Endothelial cell of umbilical vein (primary cell): ENCODE results near the gene CAMTA2. TPM values are rescaled to one million over a fixed set of nuclear protein-coding genes. Genes with fewer than 3 reads are reported as not detected.

Experiments
- BruUV-seq: library from RNA; stranded (reverse); fragments of 400-500 nt; replicated peaks from 2 replicates; lab custom pipeline; 2021; lab: Mats Ljungman, UMichigan
- CTCF ChIA-PET: fragments of 300-600, 350-600 bp; sonication (Branson Sonifier 250); formaldehyde crosslinking; loops from one replicate; lab custom pipeline; 2021; ENCODE audit warnings: antibody characterized with exemption, inconsistent platforms; lab: Charles Lee
- POLR2A ChIA-PET: fragments of 300-600, 350-600 bp; sonication (Branson Sonifier 250); formaldehyde crosslinking; loops from one replicate; lab custom pipeline; 2021; ENCODE audit warnings: antibody characterized with exemption, inconsistent platforms; lab: Charles Lee
- DNase-seq: peaks from one replicate; pipeline ENCODE4 v3.0.0-alpha.2; 2011; ENCODE audit warnings: low read depth, low spot score
- FAIRE-seq: peaks from 2 replicates; lab custom pipeline; 2011; peaks lifted over from hg19 to GRCh38; lab: Jason Lieb, UNC
- H2AFZ ChIP-seq: 2 replicates; pipeline ENCODE4 v1.6.0; 2012; ENCODE audit warnings: low read depth, low read length, control low read depth, inconsistent platforms
- H3K27ac ChIP-seq: 2 replicates; pipeline ENCODE4 v1.5.1; 2011; ENCODE audit warnings: low read depth, mild to moderate bottlenecking, control low read depth, low read length, moderate library complexity; ENCODE audit not compliant: insufficient read depth
- H3K27me3 ChIP-seq, 2 experiments: 2 replicates each; pipeline versions ENCODE4 v1.6.0 to v1.6.1; 2011; ENCODE audit warnings: low read length in 2 of 2, mixed read lengths in 1 of 2; ENCODE audit not compliant: control insufficient read depth in 2 of 2, insufficient read depth in 2 of 2
- H3K36me3 ChIP-seq, 2 experiments: 2 replicates in 1 of 2; 3 replicates in 1 of 2; pipeline ENCODE4 v1.5.1; 2011; ENCODE audit warnings: low read length in 2 of 2, mild to moderate bottlenecking in 1 of 2, moderate library complexity in 1 of 2; ENCODE audit not compliant: control insufficient read depth in 2 of 2, insufficient read depth in 2 of 2; ENCODE audit errors: extremely low read depth in 1 of 2
- H3K4me1 ChIP-seq: 3 replicates; pipeline ENCODE4 v1.5.1; 2011; ENCODE audit warnings: mild to moderate bottlenecking, low read length; ENCODE audit not compliant: control insufficient read depth, insufficient read depth; ENCODE audit errors: extremely low read depth
- H3K4me2 ChIP-seq: 2 replicates; pipeline ENCODE4 v1.6.1; 2011; ENCODE audit warnings: low read length, control low read depth, mixed read lengths; ENCODE audit not compliant: insufficient read depth
- H3K4me3 ChIP-seq, 3 experiments: fragments of 200-600 bp in 1 of 3; sonication (generic), shearing (Covaris generic) in 1 of 3; replicated peaks in 1 of 3; 2 replicates each; pipeline ENCODE4 v1.5.1; 2011 to 2016; ENCODE audit warnings: control low read depth in 3 of 3, low read length in 3 of 3, mild to moderate bottlenecking in 2 of 3, inconsistent platforms in 1 of 3, low read depth in 1 of 3, moderate library complexity in 1 of 3; ENCODE audit not compliant: insufficient read depth in 1 of 3
- H3K79me2 ChIP-seq: 2 replicates; pipeline ENCODE4 v1.6.0; 2012; ENCODE audit warnings: low read length, inconsistent platforms; ENCODE audit not compliant: control insufficient read depth, insufficient read depth
- H3K9ac ChIP-seq: replicated peaks from 2 replicates; pipeline ENCODE3; 2011; ENCODE audit warnings: low read length, control low read depth; ENCODE audit not compliant: insufficient read depth; ENCODE audit errors: extremely low read depth
- H3K9me1 ChIP-seq: replicated peaks from 3 replicates; pipeline ENCODE4 v1.6.0; 2011; ENCODE audit warnings: mild to moderate bottlenecking, low read length; ENCODE audit not compliant: control insufficient read depth, insufficient read depth; ENCODE audit errors: extremely low read depth
- H3K9me3 ChIP-seq: replicated peaks from 2 replicates; pipeline ENCODE4 v1.5.1; 2012; ENCODE audit warnings: low read length, inconsistent platforms; ENCODE audit not compliant: control insufficient read depth, insufficient read depth
- H4K20me1 ChIP-seq: replicated peaks from 2 replicates; pipeline ENCODE3; 2011; ENCODE audit warnings: mild to moderate bottlenecking, low read length; ENCODE audit not compliant: control insufficient read depth, insufficient read depth; ENCODE audit errors: extremely low read depth
- CTCF ChIP-seq, 2 donors: IDR thresholded peaks; 1 replicate in 1 of 2; 2 replicates in 1 of 2; pipeline ENCODE4 v1.5.1; 2011; ENCODE audit warnings: low read length in 2 of 2, mild to moderate bottlenecking in 2 of 2, moderate library complexity in 2 of 2, control low read depth in 1 of 2, inconsistent platforms in 1 of 2, low read depth in 1 of 2; ENCODE audit not compliant: insufficient read depth in 1 of 2; ENCODE audit errors: extremely low read depth in 1 of 2
- EZH2 ChIP-seq: IDR thresholded peaks from 2 replicates; pipeline ENCODE4 v1.6.1; 2012; ENCODE audit warnings: borderline replicate concordance, low read depth, mild to moderate bottlenecking, moderate library complexity, low read length, inconsistent platforms; ENCODE audit not compliant: severe bottlenecking
- FOS ChIP-seq: IDR thresholded peaks from 2 replicates; pipeline ENCODE4 v1.6.1; 2011; ENCODE audit warnings: mild to moderate bottlenecking, low read length, moderate library complexity, borderline replicate concordance; ENCODE audit not compliant: insufficient read depth
- GATA2 ChIP-seq: IDR thresholded peaks from 2 replicates; pipeline ENCODE4 v1.7.0; 2011; ENCODE audit warnings: low read depth, mild to moderate bottlenecking, moderate library complexity, mixed read lengths, low read length; ENCODE audit not compliant: insufficient read length, insufficient read depth
- JUN ChIP-seq: IDR thresholded peaks from 2 replicates; pipeline ENCODE4 v1.6.1; 2011; ENCODE audit warnings: borderline replicate concordance, low read depth; ENCODE audit not compliant: insufficient read length, insufficient read depth
- MAX ChIP-seq: IDR thresholded peaks from 2 replicates; pipeline ENCODE4 v1.6.1; 2011; ENCODE audit not compliant: insufficient read depth, insufficient read length
- MYC ChIP-seq: IDR thresholded peaks from one replicate; pipeline ENCODE4 v1.6.1; 2011; ENCODE audit warnings: mild to moderate bottlenecking, low read depth, low read length
- POLR2A ChIP-seq: IDR thresholded peaks from 2 replicates; pipeline ENCODE4 v1.6.1; 2012; ENCODE audit warnings: low read depth, mild to moderate bottlenecking, control low read depth, low read length
- POLR2AphosphoS5 ChIP-seq: IDR thresholded peaks from 2 replicates; pipeline ENCODE4 v1.6.1; 2012; ENCODE audit warnings: low read depth, mild to moderate bottlenecking, control low read depth, low read length, moderate library complexity; ENCODE audit not compliant: insufficient read depth
- dilution Hi-C: fragments of 300-500 bp; cut with MboI; formaldehyde crosslinking; loops from one replicate; pipeline ENCODE4 v1.15.0; 2019; ENCODE audit warnings: low sequenced_read_pairs; ENCODE audit not compliant: extremely low pct_ligation_motif_present
- intact Hi-C: fragments of 100-400 bp; cut with micrococcal nuclease; formaldehyde crosslinking; loops from one replicate; pipeline ENCODE4 v1.10.0; 2022
- polyA plus RNA-seq, 4 experiments: library from polyadenylated mRNA; depleted of rRNA in 3 of 4; stranded (reverse) in 3 of 4; unstranded in 1 of 4; fragments of >200 nt; gene quantifications; 2 replicates each; pipeline versions ENCODE4 v1.2.1 to v1.2.3, GENCODE V29; 2011 to 2012; ENCODE audit warnings: missing spikeins in 1 of 4
- total RNA-seq: library from RNA; stranded (reverse); gene quantifications from 2 replicates; pipeline ENCODE4 v1.2.3, GENCODE V29; 2021

The CAMTA2 gene
- total and polyA plus RNA-seq, 2 donors (not counting 3 experiments of a cell fraction or from before 2014, with no cell fraction given) = 33.8 to 51.0 TPM

- Histone ChIP-seq H3K27ac (no peak overlapping the region), H4K20me1 (no peaks in the 10 kb centered on the region), H3K9me1 (no peaks in the 10 kb centered on the region), H3K4me3 (no peak overlapping the region), H3K9ac (no peak overlapping the region), H3K36me3 (peaks cover 2 to 19% of the 10 kb centered on the region in 2 experiments), H3K9me3 (no peaks in the 10 kb centered on the region), H2AFZ (peak overlapping the region; percentile 39), H3K79me2 (peaks cover 15% of the 10 kb centered on the region), H3K27me3 (no peaks in the 10 kb centered on the region), H3K4me1 (peaks cover 15% of the 10 kb centered on the region), H3K4me2 (no peak overlapping the region)
- ChIA-PET POLR2A (no interaction called here), CTCF (interaction anchor here (0.7 to 1.5 kb wide), 6 partner anchors 10 to 128 kb away, joined by 3 to 8 read pairs (median 4); partner anchors contain the start of genes CAMTA2 and CHRNE)
- DNase-seq = peak; percentile 20
- TF ChIP-seq POLR2AphosphoS5 (peak; percentile 47), JUN (no peak), CTCF (IDR thresholded peaks at IDR 0.05; ENCODE audit: extremely low read depth in 1 of 2, insufficient read depth in 1 of 2, low read depth in 1 of 2, low read length in 2 of 2) (peak; percentile 13 to 38)
- intact Hi-C loops = no loop called here
- BruUV-seq = no TSS peak
- FAIRE-seq = no peak
- dilution Hi-C loops = no loop called here
Observed at GRCh38 chr17:4934173-4934979, 53.1 kb downstream of the CAMTA2 start.

GRCh38 chr17:4933646-4934045 is 53.8 kb downstream of the CAMTA2 start:
- TF ChIP-seq POLR2A (no peak), CTCF (IDR thresholded peaks at IDR 0.05; ENCODE audit: extremely low read depth in 1 of 2, insufficient read depth in 1 of 2, low read depth in 1 of 2, low read length in 2 of 2) (no peak), MYC (no peak), FOS (no peak), GATA2 (no peak), MAX (no peak), JUN (no peak), POLR2AphosphoS5 (no peak), EZH2 (no peak)
- intact Hi-C loops = no loop called here
- H3K9me3 ChIP-seq = no peaks in the 10 kb centered on the region
- H3K4me1 ChIP-seq = peaks cover 9% of the 10 kb centered on the region
- H3K9me1 ChIP-seq = no peaks in the 10 kb centered on the region
- H3K36me3 ChIP-seq = peaks cover 2 to 19% of the 10 kb centered on the region in 2 experiments
- H2AFZ ChIP-seq = no peak overlapping the region
- no peak for FAIRE-seq
- no peak overlapping the region for H3K4me2 ChIP-seq
- H3K27me3 ChIP-seq = no peaks in the 10 kb centered on the region
- no peaks in the 10 kb centered on the region for H4K20me1 ChIP-seq
- dilution Hi-C loops = no loop called here
- POLR2A ChIA-PET = no interaction called here
- no peak overlapping the region for H3K4me3 ChIP-seq
- CTCF ChIA-PET = interaction anchor here (1.5 kb wide), 2 partner anchors 24 to 30 kb away, joined by 4 to 8 read pairs; partner anchors contain the start of gene CHRNE
- BruUV-seq = no TSS peak
- no peak for DNase-seq
- no peak overlapping the region for H3K27ac ChIP-seq
- H3K9ac ChIP-seq = no peak overlapping the region
- peaks cover 7% of the 10 kb centered on the region for H3K79me2 ChIP-seq
